ENCODE measurements around the gene PTBP3.

Gene PTBP3, protein sequence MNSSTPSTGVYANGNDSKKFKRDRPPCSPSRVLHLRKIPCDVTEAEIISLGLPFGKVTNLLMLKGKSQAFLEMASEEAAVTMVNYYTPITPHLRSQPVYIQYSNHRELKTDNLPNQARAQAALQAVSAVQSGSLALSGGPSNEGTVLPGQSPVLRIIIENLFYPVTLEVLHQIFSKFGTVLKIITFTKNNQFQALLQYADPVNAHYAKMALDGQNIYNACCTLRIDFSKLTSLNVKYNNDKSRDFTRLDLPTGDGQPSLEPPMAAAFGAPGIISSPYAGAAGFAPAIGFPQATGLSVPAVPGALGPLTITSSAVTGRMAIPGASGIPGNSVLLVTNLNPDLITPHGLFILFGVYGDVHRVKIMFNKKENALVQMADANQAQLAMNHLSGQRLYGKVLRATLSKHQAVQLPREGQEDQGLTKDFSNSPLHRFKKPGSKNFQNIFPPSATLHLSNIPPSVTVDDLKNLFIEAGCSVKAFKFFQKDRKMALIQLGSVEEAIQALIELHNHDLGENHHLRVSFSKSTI

DNA sequence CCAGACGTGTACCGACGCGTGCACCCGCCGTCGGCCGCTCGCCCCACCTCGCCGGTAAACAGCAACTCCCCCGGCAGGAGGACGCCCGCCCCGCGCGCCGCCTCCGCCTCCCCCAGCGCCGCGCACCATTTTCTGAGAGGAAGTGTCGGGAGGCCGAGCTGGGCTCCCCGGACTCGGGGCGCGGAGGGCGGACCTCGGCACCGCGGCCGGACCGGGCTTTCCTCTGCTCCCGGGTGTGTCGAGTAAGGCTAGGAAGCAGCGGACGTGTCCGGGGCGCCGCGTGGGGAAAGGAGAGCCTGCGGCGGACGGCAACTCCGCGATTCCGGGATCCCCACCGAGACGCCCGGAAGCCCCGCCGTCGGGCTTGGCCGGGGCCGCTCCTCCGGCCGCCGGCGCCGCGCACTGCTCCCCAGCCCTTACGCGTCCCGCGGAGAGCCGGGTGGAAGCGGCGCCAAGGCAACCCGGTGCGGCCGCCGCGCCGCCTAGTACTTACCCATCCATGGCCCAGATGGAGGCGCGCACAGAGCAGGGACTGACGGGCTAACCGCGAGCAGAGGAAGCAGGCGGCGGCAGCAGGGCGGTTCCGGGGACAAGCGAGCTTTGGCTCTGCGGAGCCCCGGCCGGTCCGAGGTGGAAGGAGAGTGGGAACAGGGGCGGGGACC, at the start of gene PTBP3:
PTBP3 (minus strand) TSS at position 643 of the 662 bp plus-strand sequence. CDS start 35,754 bp downstream, outside the sequence.
- peak within 1 kb of the TSS; percentile 95 for H3K4me3 ChIP-seq (ENCODE audit: low read length)
- H3K27me3 ChIP-seq (ENCODE audit: insufficient read depth, low read length), result no peaks in the 10 kb centered on the region
- H3K4me1 ChIP-seq (ENCODE audit: insufficient read depth, low read length), result peaks cover 10% of the 10 kb centered on the region; the same call in 1 of the 2 replicates
- no peaks in the 10 kb centered on the region for H3K36me3 ChIP-seq (ENCODE audit: insufficient read depth, low read depth, low read length)
- peak within 1 kb of the TSS; percentile 91 for H3K9ac ChIP-seq (ENCODE audit: low read depth, low read length)
- H3K9me3 ChIP-seq (ENCODE audit: insufficient read depth, low read depth, low read length), result no peaks in the 10 kb centered on the region
- peak within 1 kb of the TSS; percentile 63 for H3K27ac ChIP-seq (ENCODE audit: low read length)

DNA sequence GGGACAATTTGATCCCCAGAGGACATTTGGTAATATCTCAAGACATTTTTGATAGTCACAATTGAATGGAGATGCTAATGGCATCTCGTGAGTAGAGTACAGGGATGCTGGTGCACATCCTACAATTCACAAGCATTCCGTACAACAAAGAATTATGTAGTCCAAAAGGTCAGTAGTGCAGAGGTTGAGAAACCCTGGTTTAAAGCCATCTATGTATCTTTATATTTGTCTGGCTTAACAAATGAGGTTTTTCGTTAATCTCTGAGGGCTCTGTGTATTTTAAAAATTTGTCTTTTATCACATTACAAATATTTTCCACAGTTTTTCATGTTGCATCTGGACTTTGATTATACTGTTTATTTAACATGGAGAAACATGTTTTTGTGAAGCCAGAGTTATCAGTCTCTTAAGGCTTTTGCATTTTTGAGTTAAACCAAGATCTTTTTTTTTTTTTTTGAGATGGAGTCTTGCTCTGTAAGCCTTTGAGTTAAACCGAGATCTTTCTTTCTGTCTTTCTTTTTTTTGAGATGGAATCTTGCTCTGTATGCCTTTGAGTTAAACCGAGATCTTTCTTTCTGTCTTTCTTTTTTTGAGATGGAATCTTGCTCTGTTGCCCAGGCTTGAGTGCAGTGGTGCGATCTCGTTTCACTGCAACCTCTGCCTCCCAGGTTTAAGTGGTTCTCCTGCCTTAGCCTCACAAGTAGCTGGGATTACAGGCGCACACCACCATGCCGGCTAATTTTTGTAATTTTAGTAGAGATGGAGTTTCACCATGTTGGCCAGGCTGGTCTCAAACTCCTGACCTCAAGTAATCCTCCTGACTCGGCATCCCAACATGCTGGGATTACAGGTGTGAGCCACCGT, 49.3 kb upstream of the PTBP3 start:
- peaks cover 5% of the 10 kb centered on the region; the same call in 1 of the 2 replicates for H3K4me1 ChIP-seq (ENCODE audit: insufficient read depth, low read length)
- no peaks in the 10 kb centered on the region for H3K27me3 ChIP-seq (ENCODE audit: insufficient read depth, low read length)
- H3K9ac ChIP-seq (ENCODE audit: low read depth, low read length), result no peak overlapping the region
- H3K4me3 ChIP-seq (ENCODE audit: low read length), result no peak overlapping the region
- no peaks in the 10 kb centered on the region for H3K36me3 ChIP-seq (ENCODE audit: insufficient read depth, low read depth, low read length)
- H3K9me3 ChIP-seq (ENCODE audit: insufficient read depth, low read depth, low read length), result no peaks in the 10 kb centered on the region
- H3K27ac ChIP-seq (ENCODE audit: low read length), result no peak overlapping the region

DNA sequence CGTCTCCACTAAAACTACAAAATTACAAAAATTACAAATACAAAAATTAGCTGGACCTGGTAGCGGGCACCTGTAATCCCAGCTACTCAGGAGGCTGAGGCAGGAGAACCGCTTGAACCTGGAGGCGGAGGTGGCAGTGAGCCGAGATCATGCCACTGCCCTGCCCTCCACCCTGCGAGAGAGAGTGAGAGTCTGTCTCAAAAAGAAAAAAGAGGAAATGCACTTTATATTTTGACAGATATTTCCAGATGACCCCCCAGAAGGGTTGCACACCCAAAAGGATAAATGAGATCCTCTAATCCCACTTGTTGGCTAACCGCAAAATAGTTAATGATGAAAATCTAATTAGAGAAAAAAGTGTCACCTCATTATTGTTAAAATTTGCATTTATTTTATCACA, 48.6 kb upstream of the PTBP3 start:
- no peaks in the 10 kb centered on the region for H3K27me3 ChIP-seq (ENCODE audit: insufficient read depth, low read length)
- H3K4me1 ChIP-seq (ENCODE audit: insufficient read depth, low read length), result peaks cover 5% of the 10 kb centered on the region; the same call in 1 of the 2 replicates
- H3K4me3 ChIP-seq (ENCODE audit: low read length), result no peak overlapping the region
- no peaks in the 10 kb centered on the region for H3K9me3 ChIP-seq (ENCODE audit: insufficient read depth, low read depth, low read length)
- no peak overlapping the region for H3K27ac ChIP-seq (ENCODE audit: low read length)
- no peak overlapping the region for H3K9ac ChIP-seq (ENCODE audit: low read depth, low read length)
- H3K36me3 ChIP-seq (ENCODE audit: insufficient read depth, low read depth, low read length), result no peaks in the 10 kb centered on the region

DNA sequence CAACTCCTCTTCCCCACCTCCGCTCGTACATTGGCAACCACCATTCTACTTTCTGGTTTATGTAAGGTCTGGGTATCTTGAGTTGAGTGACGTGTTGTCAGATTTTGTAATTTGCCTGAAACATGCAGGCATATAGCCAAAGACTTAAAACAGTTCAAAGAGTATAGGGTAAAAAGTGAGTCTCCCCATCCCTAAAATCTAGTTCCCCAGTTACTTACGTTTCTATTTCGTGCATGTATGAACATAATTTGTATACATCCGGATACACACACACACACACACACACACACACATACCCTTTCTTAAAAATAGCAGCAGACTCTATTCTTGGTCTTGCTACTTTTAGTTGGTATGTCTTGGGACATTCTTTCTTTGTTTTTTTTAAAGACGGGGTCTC, 47.4 kb upstream of the PTBP3 start:
- H3K27ac ChIP-seq (ENCODE audit: low read length), result no peak overlapping the region
- no peaks in the 10 kb centered on the region for H3K27me3 ChIP-seq (ENCODE audit: insufficient read depth, low read length)
- H3K4me3 ChIP-seq (ENCODE audit: low read length), result peak overlapping the region; percentile 85
- peaks cover 5% of the 10 kb centered on the region; the same call in 1 of the 2 replicates for H3K4me1 ChIP-seq (ENCODE audit: insufficient read depth, low read length)
- H3K9me3 ChIP-seq (ENCODE audit: insufficient read depth, low read depth, low read length), result no peaks in the 10 kb centered on the region
- H3K36me3 ChIP-seq (ENCODE audit: insufficient read depth, low read depth, low read length), result no peaks in the 10 kb centered on the region
- peak overlapping the region; percentile 74; the same call in 1 of the 2 replicates for H3K9ac ChIP-seq (ENCODE audit: low read depth, low read length)

DNA sequence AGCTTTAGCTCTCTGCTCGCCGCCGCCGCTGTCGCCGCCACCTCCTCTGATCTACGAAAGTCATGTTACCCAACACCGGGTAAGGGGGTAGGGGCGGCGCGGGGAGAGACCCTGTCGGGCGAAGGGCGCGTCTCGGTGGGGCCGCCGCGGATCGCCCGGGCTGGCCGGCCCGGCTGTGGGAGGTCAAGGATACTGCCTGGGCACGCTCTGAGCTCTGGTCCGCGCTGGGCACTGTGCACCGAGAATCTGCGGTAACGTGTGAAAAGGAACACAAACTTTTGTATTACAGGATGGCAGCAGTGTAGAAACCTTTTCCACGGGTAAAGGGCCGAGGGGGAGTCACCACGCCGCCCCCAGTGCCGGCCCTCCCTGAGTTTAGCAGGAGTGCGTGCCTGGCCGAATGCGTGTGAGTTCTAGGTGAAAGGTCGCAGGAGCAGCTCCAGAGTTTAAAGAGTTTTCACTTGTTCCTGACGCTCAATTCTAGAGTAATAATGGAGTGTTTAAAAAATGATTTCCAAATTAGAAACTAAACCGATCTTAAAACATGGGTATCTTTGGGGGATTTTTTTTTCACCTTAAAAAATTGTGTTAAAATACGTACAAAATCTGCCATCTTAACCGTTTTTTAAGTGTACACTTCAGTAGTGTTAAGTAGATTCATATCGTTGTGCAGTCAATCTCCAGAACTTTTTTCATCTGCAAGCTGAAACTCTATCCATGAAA, 46.8 kb upstream of the PTBP3 start, which contains the start of gene HSDL2:
HSDL2 (plus strand) TSS at position 7 of the 723 bp plus-strand sequence; CDS start at position 63, 56 bp downstream.
- peak within 1 kb of the TSS; percentile 90 for H3K4me3 ChIP-seq (ENCODE audit: low read length)
- H3K9me3 ChIP-seq (ENCODE audit: insufficient read depth, low read depth, low read length), result no peaks in the 10 kb centered on the region
- no peaks in the 10 kb centered on the region for H3K36me3 ChIP-seq (ENCODE audit: insufficient read depth, low read depth, low read length)
- H3K27ac ChIP-seq (ENCODE audit: low read length), result peak within 1 kb of the TSS; percentile 75
- H3K4me1 ChIP-seq (ENCODE audit: insufficient read depth, low read length), result peaks cover 5% of the 10 kb centered on the region; the same call in 1 of the 2 replicates
- no peaks in the 10 kb centered on the region for H3K27me3 ChIP-seq (ENCODE audit: insufficient read depth, low read length)
- H3K9ac ChIP-seq (ENCODE audit: low read depth, low read length), result peak within 1 kb of the TSS; percentile 94

DNA sequence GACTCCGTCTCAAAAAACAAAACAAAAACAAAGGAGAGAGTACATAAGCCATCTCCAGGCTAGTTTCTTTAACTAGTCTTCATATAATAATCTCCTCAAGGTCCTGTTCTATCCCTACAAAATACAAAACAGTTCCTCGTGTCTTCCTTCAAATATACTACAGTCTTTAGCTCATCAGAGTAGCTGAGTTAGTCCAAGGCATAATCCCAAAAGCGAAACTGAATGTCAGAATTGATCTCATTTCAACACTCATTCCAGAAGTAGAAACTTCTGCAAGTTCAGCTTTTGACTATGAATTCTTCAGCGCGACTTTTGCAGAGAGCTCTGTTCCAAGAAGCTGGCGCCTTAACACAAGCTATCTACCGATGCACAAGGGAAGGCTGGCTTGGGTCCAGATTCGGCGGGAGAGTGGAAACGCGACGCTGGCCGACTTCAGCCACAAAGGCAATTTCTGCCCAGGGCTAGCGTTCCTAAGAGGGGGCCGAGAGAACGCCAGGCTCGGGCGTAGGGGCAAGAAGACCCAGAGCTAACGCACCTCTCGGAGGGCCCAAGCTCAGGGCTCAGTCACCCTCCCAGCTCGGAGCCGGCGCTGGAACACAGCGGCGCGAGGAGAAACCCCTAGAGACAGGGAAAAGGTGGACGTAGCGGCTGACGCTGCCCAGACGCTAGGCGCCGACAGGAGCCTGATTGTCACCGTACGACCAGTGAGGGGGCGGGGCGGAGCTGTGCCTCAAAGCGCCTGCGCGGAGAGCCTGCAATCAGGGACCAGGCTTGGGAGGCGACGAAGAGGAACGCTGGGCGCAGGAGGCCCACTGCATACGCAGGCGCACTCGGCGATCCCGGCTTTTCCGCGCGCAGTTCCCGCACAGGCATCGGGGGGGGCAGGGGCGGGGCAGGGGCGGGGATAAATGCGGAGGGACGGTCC, 46.0 kb upstream of the PTBP3 start:
- Histone ChIP-seq H3K27ac (ENCODE audit: low read length) (peak overlapping the region; percentile 75), H3K4me1 (ENCODE audit: insufficient read depth, low read length) (peaks cover 5% of the 10 kb centered on the region; the same call in 1 of the 2 replicates), H3K4me3 (ENCODE audit: low read length) (peak overlapping the region; percentile 90), H3K9me3 (ENCODE audit: insufficient read depth, low read depth, low read length) (no peaks in the 10 kb centered on the region), H3K27me3 (ENCODE audit: insufficient read depth, low read length) (no peaks in the 10 kb centered on the region), H3K9ac (ENCODE audit: low read depth, low read length) (peak overlapping the region; percentile 94), H3K36me3 (ENCODE audit: insufficient read depth, low read depth, low read length) (no peaks in the 10 kb centered on the region)

DNA sequence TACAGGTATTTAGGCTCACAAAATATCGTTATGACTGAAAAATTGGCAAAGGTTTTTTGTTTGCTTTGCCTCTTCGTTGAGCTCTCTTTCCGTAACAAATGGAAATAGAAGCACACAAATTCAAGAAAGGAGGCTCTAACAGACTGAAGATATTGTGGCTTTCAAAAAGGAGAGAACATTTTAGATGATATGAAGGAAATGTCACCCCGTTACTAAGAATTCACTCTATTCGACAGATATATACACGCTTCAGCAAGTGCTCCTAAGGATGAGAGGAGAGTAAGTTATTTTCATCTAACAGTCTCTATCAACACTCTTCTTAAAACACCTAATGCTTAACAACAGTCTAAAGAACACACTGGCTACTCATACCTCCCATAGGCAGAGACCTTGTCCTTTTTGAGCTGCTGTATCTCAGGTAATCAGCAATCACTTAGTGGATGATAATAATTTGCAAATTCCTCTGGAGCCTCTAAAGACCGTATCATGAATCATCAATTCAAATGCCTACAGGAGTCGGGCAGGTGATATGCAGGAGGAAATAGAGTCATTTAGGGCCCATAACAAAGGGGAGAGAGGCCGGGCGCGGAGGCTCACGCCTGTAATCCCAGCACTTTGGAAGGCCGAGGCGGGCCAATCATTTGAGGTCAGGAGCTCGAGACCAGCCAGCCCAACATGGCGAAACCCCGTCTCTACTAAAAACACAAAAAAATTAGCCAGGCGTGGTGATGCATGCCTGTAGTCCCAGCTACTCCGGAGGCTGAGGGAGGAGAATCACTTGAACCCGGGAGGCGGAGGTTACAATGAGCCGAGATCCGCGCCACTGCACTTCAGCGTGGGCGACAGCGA, 45.1 kb upstream of the PTBP3 start:
- Histone ChIP-seq H3K27ac (ENCODE audit: low read length) (peak overlapping the region; percentile 75), H3K36me3 (ENCODE audit: insufficient read depth, low read depth, low read length) (no peaks in the 10 kb centered on the region), H3K9me3 (ENCODE audit: insufficient read depth, low read depth, low read length) (no peaks in the 10 kb centered on the region), H3K4me3 (ENCODE audit: low read length) (peak overlapping the region; percentile 90), H3K9ac (ENCODE audit: low read depth, low read length) (peak overlapping the region; percentile 94), H3K4me1 (ENCODE audit: insufficient read depth, low read length) (peaks cover 5% of the 10 kb centered on the region; the same call in 1 of the 2 replicates), H3K27me3 (ENCODE audit: insufficient read depth, low read length) (no peaks in the 10 kb centered on the region)

DNA sequence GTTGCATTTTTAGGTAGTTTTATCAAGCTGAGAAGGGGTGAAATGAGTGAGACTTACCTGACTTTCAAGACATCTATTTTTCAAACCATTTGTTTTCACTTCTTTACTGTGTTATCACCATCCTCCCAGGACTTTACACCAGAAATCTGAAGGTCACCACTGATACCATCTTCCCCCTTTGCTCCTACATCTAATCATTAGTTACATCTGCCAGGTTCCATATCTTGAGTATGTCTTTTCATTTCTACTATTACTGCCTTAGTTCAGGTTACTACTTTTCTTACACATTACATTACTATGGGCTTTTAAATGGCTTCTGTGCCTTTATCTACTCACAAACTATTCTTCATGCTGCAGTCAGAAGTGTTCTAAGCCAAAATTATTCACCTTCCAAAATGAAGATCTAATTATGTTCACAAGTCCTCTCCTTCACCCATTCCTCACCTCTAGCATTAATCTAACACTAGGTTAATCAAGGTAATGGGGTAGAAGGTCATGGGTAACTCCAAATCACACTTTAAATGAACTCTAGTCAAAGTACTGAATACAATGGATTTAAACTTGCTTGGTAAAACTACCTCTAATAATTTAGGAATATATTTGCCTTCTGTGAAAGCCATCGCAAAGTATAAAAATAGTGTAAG, 44.4 kb upstream of the PTBP3 start:
- Histone ChIP-seq H3K4me3 (ENCODE audit: low read length) (peak overlapping the region; percentile 90), H3K36me3 (ENCODE audit: insufficient read depth, low read depth, low read length) (no peaks in the 10 kb centered on the region), H3K9ac (ENCODE audit: low read depth, low read length) (peak overlapping the region; percentile 94), H3K27me3 (ENCODE audit: insufficient read depth, low read length) (no peaks in the 10 kb centered on the region), H3K27ac (ENCODE audit: low read length) (no peak overlapping the region), H3K4me1 (ENCODE audit: insufficient read depth, low read length) (peaks cover 5% of the 10 kb centered on the region; the same call in 1 of the 2 replicates), H3K9me3 (ENCODE audit: insufficient read depth, low read depth, low read length) (no peaks in the 10 kb centered on the region)

DNA sequence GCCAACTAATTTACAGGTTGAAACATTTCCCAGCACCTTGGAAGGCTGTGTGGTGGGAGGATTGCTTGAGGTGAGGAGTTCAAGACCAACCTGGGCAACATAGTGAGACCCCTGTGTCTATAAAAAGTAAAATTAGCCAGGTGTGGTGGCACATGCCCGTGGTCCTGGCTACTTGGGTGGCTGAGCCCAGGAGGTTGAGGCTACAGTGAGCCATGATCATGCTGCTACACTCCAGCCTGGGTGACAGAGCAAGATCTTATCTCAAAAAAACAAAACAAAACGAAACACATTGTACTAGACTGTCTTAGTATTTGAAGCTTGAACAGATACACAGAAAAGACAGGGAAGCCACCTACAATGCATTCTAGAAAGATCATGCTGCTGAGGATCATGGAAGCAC, 43.7 kb upstream of the PTBP3 start:
- no peak overlapping the region for H3K9ac ChIP-seq (ENCODE audit: low read depth, low read length)
- no peaks in the 10 kb centered on the region for H3K9me3 ChIP-seq (ENCODE audit: insufficient read depth, low read depth, low read length)
- no peaks in the 10 kb centered on the region for H3K27me3 ChIP-seq (ENCODE audit: insufficient read depth, low read length)
- no peaks in the 10 kb centered on the region for H3K36me3 ChIP-seq (ENCODE audit: insufficient read depth, low read depth, low read length)
- no peak overlapping the region for H3K27ac ChIP-seq (ENCODE audit: low read length)
- H3K4me3 ChIP-seq (ENCODE audit: low read length), result peak overlapping the region; percentile 90; the same call in 1 of the 2 replicates
- peaks cover 5% of the 10 kb centered on the region; the same call in 1 of the 2 replicates for H3K4me1 ChIP-seq (ENCODE audit: insufficient read depth, low read length)
